Endodermal cell (in vitro differentiated cells): ENCODE results near the gene CALCB. TPM values are rescaled to one million over a fixed set of nuclear protein-coding genes. Genes with fewer than 3 reads are reported as not detected.
"Not testable (repeated sequence)": the region's sequence is repeated elsewhere in the genome, so short reads cannot be mapped to it uniquely, and the experiment has no call there.

Experiments used
- DNase-seq: peaks from one replicate; pipeline ENCODE4 v3.0.0-alpha.2; 2017
- H3K27ac ChIP-seq: 2 replicates; pipeline ENCODE4 v1.5.1; 2013; ENCODE audit warnings: mild to moderate bottlenecking, low read depth, low read length, moderate library complexity
- H3K27me3 ChIP-seq: 2 replicates; pipeline ENCODE4 v1.6.1; 2013; ENCODE audit warnings: mild to moderate bottlenecking, low read length, moderate library complexity; ENCODE audit not compliant: insufficient read depth, control insufficient read depth, poor library complexity, severe bottlenecking
- H3K36me3 ChIP-seq: 2 replicates; pipeline ENCODE4 v1.7.0; 2013; ENCODE audit warnings: mild to moderate bottlenecking, low read length, moderate library complexity; ENCODE audit not compliant: control insufficient read depth, insufficient read depth
- H3K4me1 ChIP-seq: one replicate; pipeline ENCODE4 v1.7.0; 2013; ENCODE audit warnings: low read length; ENCODE audit not compliant: control insufficient read depth, insufficient read depth
- H3K4me3 ChIP-seq: 2 replicates; pipeline ENCODE4 v1.5.1; 2013; ENCODE audit warnings: mild to moderate bottlenecking, low read length, moderate library complexity
- H3K9ac ChIP-seq: 2 replicates; pipeline ENCODE4 v1.6.1; 2013; ENCODE audit warnings: mild to moderate bottlenecking, low read length, moderate library complexity; ENCODE audit not compliant: poor library complexity, severe bottlenecking; ENCODE audit errors: extremely low read depth
- H3K9me3 ChIP-seq: 2 replicates; pipeline ENCODE4 v1.6.1; 2013; ENCODE audit warnings: mild to moderate bottlenecking, low read length, moderate library complexity; ENCODE audit not compliant: control insufficient read depth
- H3K27ac Mint-ChIP-seq: 2 replicates; pipeline ENCODE4 v1.8.0; 2020; ENCODE audit warnings: mixed read lengths
- H3K27me3 Mint-ChIP-seq: 2 replicates; pipeline ENCODE4 v1.8.0; 2021; ENCODE audit warnings: mild to moderate bottlenecking, mixed read lengths; ENCODE audit not compliant: insufficient read depth
- H3K36me3 Mint-ChIP-seq: 2 replicates; pipeline ENCODE4 v1.8.0; 2020; ENCODE audit warnings: low read depth, mixed read lengths
- H3K4me1 Mint-ChIP-seq: 2 replicates; pipeline ENCODE4 v1.8.0; 2020; ENCODE audit warnings: mixed read lengths
- H3K4me3 Mint-ChIP-seq: 2 replicates; pipeline ENCODE4 v1.8.0; 2020; ENCODE audit warnings: mild to moderate bottlenecking, moderate library complexity, mixed read lengths
- H3K9me3 Mint-ChIP-seq: 2 replicates; pipeline ENCODE4 v1.8.0; 2020; ENCODE audit warnings: mild to moderate bottlenecking, mixed read lengths
- WGBS, 2 experiments: methylation state at CpG; one replicate each; pipeline versions ENCODE4 v1.1.5 to v1.1.7; 2013; ENCODE audit warnings: missing lambda C conversion rate in 2 of 2, mixed read lengths in 1 of 2; ENCODE audit not compliant: insufficient coverage in 1 of 2, insufficient read length in 1 of 2; 5-methylcytosine and 5-hydroxymethylcytosine counted together
- total RNA-seq, 2 donors: library from RNA; stranded (reverse); fragmentation: NEBNext Ultra II Directional in 1 of 2; extraction: Animal tissue kit (Norgen Biotek cat#: 25700) in 1 of 2; gene quantifications; 2 replicates in 1 of 2; 3 replicates in 1 of 2; pipeline ENCODE4 v1.2.1, GENCODE V29; 2021
- TF ChIP-seq, protein P1 (sequence below): fragments of 200-600 bp; sonication (generic); conservative IDR thresholded peaks from 2 replicates; pipeline ENCODE4 v1.5.0; 2021; ENCODE audit warnings: antibody characterized with exemption, mild to moderate bottlenecking

CALCB gene
- total RNA-seq, 2 donors from 2014 or later: not detected

DNA sequence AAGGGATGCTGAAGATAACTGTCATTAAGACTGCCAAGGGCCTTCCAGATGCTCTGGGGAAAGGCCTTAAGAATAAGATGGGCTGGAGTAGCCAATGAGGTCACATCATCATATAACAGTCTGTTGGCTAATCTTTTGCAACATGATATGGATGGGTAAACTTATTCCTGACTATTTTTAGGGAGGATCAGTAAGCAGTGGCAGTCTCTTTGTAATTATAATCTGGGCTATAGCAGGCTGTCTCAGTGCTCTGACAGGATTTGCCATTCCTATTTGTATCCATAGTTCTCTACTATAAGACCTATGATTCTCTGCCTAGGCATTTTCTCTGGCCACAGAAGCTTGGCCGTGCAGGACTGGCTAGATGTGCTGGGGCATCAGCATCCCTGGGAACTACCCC is 16.1 kb upstream of the CALCB start:
- Histone ChIP-seq H3K4me1 (no peaks in the 10 kb centered on the region), H3K9ac (no peak overlapping the region), H3K36me3 (no peaks in the 10 kb centered on the region), H3K27me3 (no peaks in the 10 kb centered on the region), H3K9me3 (no peaks in the 10 kb centered on the region), H3K27ac (no peak overlapping the region), H3K4me3 (no peak overlapping the region)
- TF ChIP-seq, protein P1, sequence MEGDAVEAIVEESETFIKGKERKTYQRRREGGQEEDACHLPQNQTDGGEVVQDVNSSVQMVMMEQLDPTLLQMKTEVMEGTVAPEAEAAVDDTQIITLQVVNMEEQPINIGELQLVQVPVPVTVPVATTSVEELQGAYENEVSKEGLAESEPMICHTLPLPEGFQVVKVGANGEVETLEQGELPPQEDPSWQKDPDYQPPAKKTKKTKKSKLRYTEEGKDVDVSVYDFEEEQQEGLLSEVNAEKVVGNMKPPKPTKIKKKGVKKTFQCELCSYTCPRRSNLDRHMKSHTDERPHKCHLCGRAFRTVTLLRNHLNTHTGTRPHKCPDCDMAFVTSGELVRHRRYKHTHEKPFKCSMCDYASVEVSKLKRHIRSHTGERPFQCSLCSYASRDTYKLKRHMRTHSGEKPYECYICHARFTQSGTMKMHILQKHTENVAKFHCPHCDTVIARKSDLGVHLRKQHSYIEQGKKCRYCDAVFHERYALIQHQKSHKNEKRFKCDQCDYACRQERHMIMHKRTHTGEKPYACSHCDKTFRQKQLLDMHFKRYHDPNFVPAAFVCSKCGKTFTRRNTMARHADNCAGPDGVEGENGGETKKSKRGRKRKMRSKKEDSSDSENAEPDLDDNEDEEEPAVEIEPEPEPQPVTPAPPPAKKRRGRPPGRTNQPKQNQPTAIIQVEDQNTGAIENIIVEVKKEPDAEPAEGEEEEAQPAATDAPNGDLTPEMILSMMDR: no peak
- H3K27me3 Mint-ChIP-seq: no peaks in the 10 kb centered on the region
- no peaks in the 10 kb centered on the region for H3K4me1 Mint-ChIP-seq
- DNase-seq: no peak
- H3K27ac Mint-ChIP-seq: no peak overlapping the region
- no peaks in the 10 kb centered on the region for H3K9me3 Mint-ChIP-seq
- 82% methylated on average over 1 of the region's 1 CpG; no CpG with 5 or more reads in 1 of the 2 experiments for WGBS, 2 experiments
- no peaks in the 10 kb centered on the region for H3K36me3 Mint-ChIP-seq
- no peak overlapping the region for H3K4me3 Mint-ChIP-seq

DNA sequence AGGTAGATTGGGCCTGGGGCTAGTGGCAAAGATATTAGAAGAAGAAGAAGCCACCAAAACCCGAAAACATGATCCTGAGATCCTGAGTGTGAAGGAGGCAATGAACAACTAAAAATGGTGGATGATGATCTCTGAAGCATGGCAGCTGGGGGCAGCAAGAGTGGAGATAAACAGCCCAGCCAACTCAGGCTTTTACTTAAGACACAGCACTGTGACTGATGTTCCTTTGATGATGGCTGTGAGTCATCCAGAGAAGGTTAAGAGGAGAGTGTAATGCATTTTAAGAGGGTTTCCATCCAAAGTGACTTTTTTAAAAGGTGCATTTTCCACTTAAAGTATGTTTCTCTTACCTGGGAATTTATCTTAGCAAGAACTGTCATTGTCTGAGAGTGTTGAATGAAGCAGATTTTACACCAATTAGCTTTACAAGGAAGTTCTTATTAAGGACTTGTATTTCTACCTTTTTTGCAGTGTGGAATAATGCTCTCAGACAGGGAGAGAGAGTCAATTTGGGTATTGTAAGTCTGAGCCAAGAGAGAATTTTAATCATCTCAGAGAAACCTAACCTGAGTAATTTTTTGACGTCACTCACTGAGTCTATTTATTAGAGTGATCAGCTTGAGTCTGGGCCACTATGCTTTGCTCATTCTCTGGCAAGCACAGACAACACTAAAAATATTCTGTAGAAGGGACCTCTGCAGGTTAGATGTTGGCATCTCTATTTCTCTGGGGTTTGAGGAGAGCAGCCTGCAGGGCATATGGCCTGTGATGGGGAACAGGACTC is 14.1 kb upstream of the CALCB start:
- Histone ChIP-seq H3K9me3 (peaks cover 4% of the 10 kb centered on the region), H3K27me3 (no peaks in the 10 kb centered on the region), H3K9ac (no peak overlapping the region), H3K27ac (no peak overlapping the region), H3K4me3 (no peak overlapping the region), H3K36me3 (no peaks in the 10 kb centered on the region), H3K4me1 (no peaks in the 10 kb centered on the region)
- Mint-ChIP-seq H3K4me3 (no peak overlapping the region), H3K27ac (no peak overlapping the region), H3K9me3 (peaks cover 18% of the 10 kb centered on the region), H3K4me1 (no peaks in the 10 kb centered on the region), H3K27me3 (no peaks in the 10 kb centered on the region), H3K36me3 (no peaks in the 10 kb centered on the region)
- 89% methylated on average over 1 to 2 of the region's 2 CpGs for WGBS, 2 experiments
- DNase-seq: no peak
- TF ChIP-seq, protein P1: no peak

DNA sequence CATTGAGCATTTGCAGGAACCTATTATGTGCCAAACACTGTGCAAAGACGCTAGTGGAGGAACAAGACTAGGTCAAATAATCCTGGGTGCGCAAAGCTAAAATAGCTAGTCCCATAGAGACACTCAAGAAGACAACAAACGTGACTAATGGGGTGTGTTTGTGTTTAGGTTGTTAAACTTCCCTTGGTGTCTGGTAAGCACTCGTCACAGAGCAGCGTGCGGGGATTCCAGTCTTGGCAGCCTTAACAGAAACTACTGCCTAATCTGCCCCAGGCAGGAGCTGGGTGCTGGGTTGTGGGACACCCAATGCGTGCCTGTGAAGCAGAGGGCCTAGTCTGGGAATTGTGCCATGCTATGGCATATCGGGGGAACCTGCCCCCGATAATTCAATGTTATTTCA is 10.8 kb upstream of the CALCB start:
- 89 to 94% methylated on average over 3 to 9 of the region's 9 CpGs for WGBS, 2 experiments

DNA sequence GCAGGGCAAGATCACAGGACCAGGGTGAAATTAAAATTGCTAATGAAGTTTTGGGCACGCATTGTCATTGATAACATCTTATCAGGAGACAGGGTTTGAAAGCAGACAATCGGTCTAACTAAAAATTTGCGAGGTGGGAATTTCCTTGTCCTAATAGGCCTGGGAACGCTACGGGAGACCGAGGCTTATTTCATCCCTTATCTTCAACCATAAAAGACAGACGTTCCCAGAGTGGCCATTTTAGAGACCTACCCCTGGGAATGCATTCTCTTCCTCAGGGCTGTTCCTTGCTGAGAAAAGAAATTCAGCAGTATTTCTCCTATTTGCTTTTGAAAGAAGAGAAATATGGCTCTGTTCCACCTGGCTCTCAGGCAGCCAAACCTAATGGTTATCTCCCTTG is 3.6 kb upstream of the CALCB start:
- WGBS, 2 experiments: 90 to 94% methylated on average over 7 of the region's 7 CpGs
- H3K36me3 Mint-ChIP-seq, H3K27ac ChIP-seq, H3K4me1 Mint-ChIP-seq, H3K4me1 ChIP-seq, H3K27ac Mint-ChIP-seq, H3K36me3 ChIP-seq, DNase-seq, H3K9ac ChIP-seq, H3K4me3 Mint-ChIP-seq, H3K9me3 ChIP-seq, H3K4me3 ChIP-seq: not testable (repeated sequence)
- Mint-ChIP-seq H3K27me3 (peaks cover 26% of the 10 kb centered on the region), H3K9me3 (peaks cover 56% of the 10 kb centered on the region)
- H3K27me3 ChIP-seq: peaks cover 32% of the 10 kb centered on the region

More for the DNA sequence above, 10.8 kb upstream of the CALCB start:
- H3K4me1 Mint-ChIP-seq: no peaks in the 10 kb centered on the region
- H3K36me3 Mint-ChIP-seq: no peaks in the 10 kb centered on the region
- TF ChIP-seq, protein P1: no peak
- no peak for DNase-seq
- H3K4me1 ChIP-seq: no peaks in the 10 kb centered on the region
- peaks cover 24% of the 10 kb centered on the region for H3K9me3 Mint-ChIP-seq
- H3K9me3 ChIP-seq: peaks cover 4% of the 10 kb centered on the region
- H3K36me3 ChIP-seq: no peaks in the 10 kb centered on the region
- no peaks in the 10 kb centered on the region for H3K27me3 Mint-ChIP-seq
- no peak overlapping the region for H3K27ac Mint-ChIP-seq
- H3K4me3 Mint-ChIP-seq: no peak overlapping the region
- H3K4me3 ChIP-seq: no peak overlapping the region
- H3K27me3 ChIP-seq: no peaks in the 10 kb centered on the region
- no peak overlapping the region for H3K27ac ChIP-seq
- H3K9ac ChIP-seq: no peak overlapping the region
